CD4-positive, CD25-positive, alpha-beta regulatory T cell (primary cell): ENCODE results near the gene NEMP1. TPM values are rescaled to one million over a fixed set of nuclear protein-coding genes. Genes with fewer than 3 reads are reported as not detected.
"Not testable (repeated sequence)": the region's sequence is repeated elsewhere in the genome, so short reads cannot be mapped to it uniquely, and the experiment has no call there.

Source experiments
- ATAC-seq, 2 donors: fragments of 150-1000 bp; cut with Tn5 transposase; one replicate each; pipeline ENCODE4 v1.10.0; 2021; ENCODE audit warnings: low read depth in 2 of 2, moderate number of reproducible peaks in 2 of 2, moderate library complexity in 1 of 2
- DNase-seq, 3 donors: peaks; one replicate each; pipeline versions ENCODE4 v3.0.0 to v3.0.0-alpha.2; 2012 to 2022; ENCODE audit warnings: mixed read lengths in 1 of 3
- H3K27ac ChIP-seq: one replicate; pipeline ENCODE4 v1.7.0; 2013; ENCODE audit warnings: mild to moderate bottlenecking, low read length; ENCODE audit not compliant: insufficient read depth, poor library complexity, severe bottlenecking
- H3K27me3 ChIP-seq: one replicate; pipeline ENCODE4 v1.7.0; 2013; ENCODE audit warnings: low read length; ENCODE audit not compliant: control insufficient read depth, insufficient read depth
- H3K36me3 ChIP-seq: one replicate; pipeline ENCODE4 v1.7.0; 2013; ENCODE audit warnings: mild to moderate bottlenecking, low read length, moderate library complexity; ENCODE audit not compliant: control insufficient read depth, insufficient read depth
- H3K4me1 ChIP-seq: 2 replicates; pipeline ENCODE4 v1.7.0; 2013; ENCODE audit warnings: mild to moderate bottlenecking, low read length; ENCODE audit not compliant: insufficient read depth, control insufficient read depth, poor library complexity, severe bottlenecking
- H3K4me3 ChIP-seq: one replicate; pipeline ENCODE4 v1.7.0; 2013; ENCODE audit warnings: low read depth, mild to moderate bottlenecking, low read length, moderate library complexity
- H3K9me3 ChIP-seq, 2 experiments: 1 replicate in 1 of 2; 2 replicates in 1 of 2; pipeline ENCODE4 v1.7.0; 2013; ENCODE audit warnings: low read length in 2 of 2, mild to moderate bottlenecking in 1 of 2, moderate library complexity in 1 of 2; ENCODE audit not compliant: control insufficient read depth in 2 of 2
- H3K27ac Mint-ChIP-seq, 3 donors: one replicate each; pipeline ENCODE4 v1.8.0; 2020 to 2022; ENCODE audit warnings: mild to moderate bottlenecking in 3 of 3, mixed read lengths in 3 of 3, moderate library complexity in 2 of 3
- H3K27me3 Mint-ChIP-seq: one replicate; pipeline ENCODE4 v1.8.0; 2022; ENCODE audit warnings: mild to moderate bottlenecking, mixed read lengths
- H3K36me3 Mint-ChIP-seq: one replicate; pipeline ENCODE4 v1.8.0; 2020; ENCODE audit warnings: mixed read lengths
- H3K4me1 Mint-ChIP-seq, 4 donors: one replicate each; pipeline ENCODE4 v1.8.0; 2020 to 2022; ENCODE audit warnings: mixed read lengths in 4 of 4, mild to moderate bottlenecking in 1 of 4
- H3K4me3 Mint-ChIP-seq, 4 donors: one replicate each; pipeline ENCODE4 v1.8.0; 2020 to 2022; ENCODE audit warnings: mild to moderate bottlenecking in 4 of 4, mixed read lengths in 4 of 4, moderate library complexity in 3 of 4
- H3K9me3 Mint-ChIP-seq, 7 donors: one replicate each; pipeline ENCODE4 v1.8.0; 2020 to 2022; ENCODE audit warnings: mixed read lengths in 7 of 7, mild to moderate bottlenecking in 3 of 7, moderate library complexity in 2 of 7
- polyA plus RNA-seq, 4 donors: library from polyadenylated mRNA; unstranded; fragments of 300-500 nt; fragmentation: Illumina TruSeq; gene quantifications; one replicate each; pipeline ENCODE4 v1.2.3, GENCODE V29; 2021
- total RNA-seq: library from RNA; stranded (reverse); gene quantifications from one replicate; pipeline ENCODE4 v1.2.3, GENCODE V29; 2022

Gene NEMP1
- total and polyA plus RNA-seq, 5 donors from 2014 or later, result 3.1 to 14.7 (median 5.4) TPM

DNA sequence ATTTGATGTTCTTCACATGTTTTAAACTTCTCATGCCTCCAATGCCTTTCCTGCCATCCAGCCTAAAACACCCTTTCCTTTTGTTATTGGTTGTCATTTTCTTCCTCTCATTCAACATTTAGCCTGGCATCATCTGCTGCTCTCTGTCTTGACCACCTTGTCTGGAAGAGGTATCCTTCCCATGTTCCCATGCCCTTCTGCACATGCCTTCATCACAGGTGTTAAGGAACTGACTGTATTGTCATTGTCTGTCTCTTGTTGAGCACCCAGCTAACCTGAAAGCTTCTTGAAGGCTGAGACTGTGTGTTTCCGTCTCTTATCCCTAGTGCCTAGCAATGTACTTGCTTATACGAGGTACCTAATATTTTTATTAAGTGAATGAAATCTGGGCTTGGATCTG is 45.2 kb upstream of the NEMP1 start:
- H3K4me1 ChIP-seq, result peaks cover 18% of the 10 kb centered on the region
- no peak for DNase-seq
- Mint-ChIP-seq H3K27me3 (peaks cover 28% of the 10 kb centered on the region), H3K36me3 (peaks cover 2% of the 10 kb centered on the region), H3K27ac (no peak overlapping the region), H3K4me1 (peaks cover 4 to 18% (median 10%) of the 10 kb centered on the region in 4 donors), H3K4me3 (peak overlapping the region in 1 of 4 donors; percentile 36), H3K9me3 (peaks cover 0 to 3% (median 0%) of the 10 kb centered on the region in 7 donors)
- ATAC-seq, result no peak
- H3K4me3 ChIP-seq, result no peak overlapping the region
- H3K9me3 ChIP-seq, result peaks cover 0 to 3% of the 10 kb centered on the region in 2 experiments
- no peaks in the 10 kb centered on the region for H3K36me3 ChIP-seq
- no peak overlapping the region for H3K27ac ChIP-seq
- H3K27me3 ChIP-seq, result peaks cover 7% of the 10 kb centered on the region

- not testable (repeated sequence) for H3K27ac ChIP-seq, H3K9me3 Mint-ChIP-seq, H3K4me1 ChIP-seq, H3K9me3 ChIP-seq, H3K27ac Mint-ChIP-seq, H3K4me3 ChIP-seq, ATAC-seq, H3K4me3 Mint-ChIP-seq, H3K36me3 ChIP-seq, H3K36me3 Mint-ChIP-seq, H3K27me3 ChIP-seq, DNase-seq, H3K4me1 Mint-ChIP-seq
- H3K27me3 Mint-ChIP-seq, result peaks cover 22% of the 10 kb centered on the region
Observed at GRCh38 chr12:57120718-57121117, 42.1 kb upstream of the NEMP1 start.

GRCh38 chr12:57119294-57120085 is 40.9 kb upstream of the NEMP1 start:
- Histone ChIP-seq H3K36me3 (no peaks in the 10 kb centered on the region), H3K27me3 (no peaks in the 10 kb centered on the region), H3K27ac (no peak overlapping the region), H3K4me3 (no peak overlapping the region), H3K4me1 (no peaks in the 10 kb centered on the region), H3K9me3 (peaks cover 0 to 3% of the 10 kb centered on the region in 2 experiments)
- H3K4me3 Mint-ChIP-seq, result no peak overlapping the region
- peaks cover 12% of the 10 kb centered on the region for H3K27me3 Mint-ChIP-seq
- H3K36me3 Mint-ChIP-seq, result peaks cover 2% of the 10 kb centered on the region
- no peak overlapping the region for H3K27ac Mint-ChIP-seq
- ATAC-seq (no peak), DNase-seq (no peak)
- H3K9me3 Mint-ChIP-seq, result peaks cover 0 to 3% (median 0%) of the 10 kb centered on the region in 7 donors
- H3K4me1 Mint-ChIP-seq, result peaks cover 4 to 5% (median 4%) of the 10 kb centered on the region in 4 donors

DNA sequence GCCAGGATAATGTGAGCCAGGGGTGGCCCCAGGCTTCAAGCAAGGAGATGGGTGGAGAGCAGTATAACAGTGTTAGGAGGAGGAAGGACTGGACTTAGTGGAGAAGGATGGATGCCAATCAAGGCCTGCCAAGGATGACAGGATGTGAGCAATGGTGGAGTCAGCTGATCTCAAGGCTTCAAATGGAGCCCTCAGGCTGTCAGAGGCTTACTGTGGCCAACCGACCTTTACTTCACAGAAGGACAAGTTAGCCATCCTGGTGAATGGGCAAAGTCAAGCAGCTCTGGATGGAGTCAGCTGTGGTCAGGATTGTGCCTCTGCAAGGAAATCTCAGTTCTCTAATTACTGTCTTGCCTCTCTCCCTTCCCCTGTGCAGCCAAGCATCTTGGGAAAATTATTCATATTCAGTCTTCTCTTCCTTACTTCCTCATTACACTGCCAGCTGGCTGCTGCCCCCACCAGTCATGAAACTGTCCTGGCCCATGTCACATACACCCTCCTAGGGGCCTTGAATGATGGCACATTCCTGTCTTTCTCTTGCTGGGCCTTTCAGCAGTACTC is 40.2 kb upstream of the NEMP1 start:
- H3K36me3 Mint-ChIP-seq, result peaks cover 2% of the 10 kb centered on the region
- peaks cover 5% of the 10 kb centered on the region for H3K27me3 Mint-ChIP-seq
- Histone ChIP-seq H3K27ac (no peak overlapping the region), H3K9me3 (peaks cover 0 to 2% of the 10 kb centered on the region in 2 experiments), H3K4me1 (no peaks in the 10 kb centered on the region), H3K36me3 (no peaks in the 10 kb centered on the region), H3K27me3 (no peaks in the 10 kb centered on the region), H3K4me3 (no peak overlapping the region)
- H3K27ac Mint-ChIP-seq, result no peak overlapping the region
- ATAC-seq (peak in 1 of 2 donors; percentile 45), DNase-seq (no peak)
- no peak overlapping the region for H3K4me3 Mint-ChIP-seq
- peaks cover 0 to 3% (median 0%) of the 10 kb centered on the region in 7 donors for H3K9me3 Mint-ChIP-seq
- no peaks in the 10 kb centered on the region for H3K4me1 Mint-ChIP-seq

DNA sequence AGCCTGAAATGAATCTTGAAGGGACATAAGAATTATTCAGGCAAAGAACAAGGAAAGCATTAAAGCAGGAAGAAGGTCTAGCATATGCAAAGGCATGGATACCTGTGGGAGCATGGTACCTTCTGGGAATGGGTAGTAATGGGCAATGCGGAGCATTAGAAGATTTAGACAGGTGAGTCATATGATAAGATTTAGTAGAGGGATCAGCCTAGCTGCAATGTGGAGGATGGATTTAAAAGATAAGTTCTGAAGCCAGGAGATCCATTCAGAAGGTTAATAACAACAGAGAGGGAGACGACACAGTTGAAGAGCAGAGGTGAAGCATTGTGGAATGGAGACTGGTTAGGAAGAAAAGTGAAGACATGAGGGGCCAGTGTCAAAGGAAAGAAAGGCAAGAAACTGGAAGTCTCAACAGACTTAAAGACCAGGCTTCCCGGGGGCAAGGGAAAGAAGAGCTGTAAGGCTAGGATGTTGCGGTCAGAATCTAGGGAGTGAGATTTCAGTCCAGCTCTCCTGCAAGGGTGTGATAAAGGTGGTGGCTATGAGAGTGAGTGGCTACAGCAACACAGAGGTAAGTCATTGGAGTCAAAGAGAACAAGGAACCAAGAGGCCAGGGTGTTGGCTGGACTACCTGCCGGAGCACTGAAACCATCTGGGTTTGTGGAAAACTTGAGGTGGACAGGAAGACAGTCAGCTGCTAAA is 38.1 kb upstream of the NEMP1 start:
- H3K27me3 Mint-ChIP-seq, result peaks cover 11% of the 10 kb centered on the region
- H3K27ac Mint-ChIP-seq, result peak overlapping the region in 1 of 3 donors; percentile 0
- Histone ChIP-seq H3K4me3 (no peak overlapping the region), H3K36me3 (no peaks in the 10 kb centered on the region), H3K4me1 (peaks cover 9% of the 10 kb centered on the region), H3K9me3 (no peaks in the 10 kb centered on the region), H3K27me3 (no peaks in the 10 kb centered on the region), H3K27ac (no peak overlapping the region)
- DNase-seq, result no peak
- H3K36me3 Mint-ChIP-seq, result peaks cover 2% of the 10 kb centered on the region
- peaks cover 0 to 3% (median 0%) of the 10 kb centered on the region in 7 donors for H3K9me3 Mint-ChIP-seq
- H3K4me3 Mint-ChIP-seq, result peak overlapping the region in 1 of 4 donors; percentile 10
- H3K4me1 Mint-ChIP-seq, result peaks cover 0 to 15% (median 9%) of the 10 kb centered on the region in 4 donors
- ATAC-seq, result no peak

DNA sequence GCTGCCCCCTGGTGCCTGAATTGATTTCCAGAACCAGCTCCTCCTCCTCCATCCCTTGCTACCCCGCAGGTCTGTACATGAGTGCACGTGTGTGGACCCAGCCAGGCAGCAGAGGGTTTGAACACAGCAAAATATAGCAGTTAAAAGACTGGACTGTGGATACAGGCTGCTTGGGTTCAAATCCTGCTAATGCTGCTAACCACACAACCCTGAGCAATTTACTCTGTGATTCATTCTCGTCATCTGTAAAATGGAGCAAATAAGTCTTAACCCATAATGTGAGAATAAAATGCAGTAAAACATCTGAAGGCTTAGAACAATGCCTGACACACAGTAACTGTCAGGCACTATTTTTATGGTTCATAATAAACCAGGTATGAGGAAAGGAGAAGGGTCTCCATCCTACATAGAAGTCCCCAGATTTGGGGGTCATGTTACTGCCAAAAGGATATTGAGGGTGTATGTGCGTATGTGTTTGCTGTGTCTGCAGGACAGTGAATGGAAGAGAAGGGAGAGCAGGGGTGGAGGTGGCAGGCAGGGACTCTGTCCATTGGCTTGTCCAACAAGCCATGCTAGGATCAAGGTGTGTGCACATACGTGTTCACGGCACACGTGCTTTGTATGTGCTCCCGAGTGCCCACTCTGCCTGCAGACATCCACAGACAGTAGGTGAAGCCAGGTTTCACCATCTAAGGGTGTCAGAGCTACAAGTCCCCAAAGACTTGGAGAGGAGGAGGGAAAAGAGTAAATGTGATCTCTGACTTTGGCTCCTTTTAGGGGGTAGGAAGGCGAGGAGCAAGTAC is 34.1 kb upstream of the NEMP1 start:
- peaks cover 0 to 42% (median 30%) of the 10 kb centered on the region in 4 donors for H3K4me1 Mint-ChIP-seq
- H3K27ac Mint-ChIP-seq, result peak overlapping the region; percentile 62 to 99 (median 98)
- peaks cover 46% of the 10 kb centered on the region for H3K4me1 ChIP-seq
- H3K36me3 ChIP-seq, result peaks cover 9% of the 10 kb centered on the region
- peak overlapping the region; percentile 98 for H3K27ac ChIP-seq
- peaks cover 7% of the 10 kb centered on the region for H3K36me3 Mint-ChIP-seq
- peaks cover 19% of the 10 kb centered on the region for H3K27me3 Mint-ChIP-seq
- peaks cover 0 to 5% (median 0%) of the 10 kb centered on the region in 7 donors for H3K9me3 Mint-ChIP-seq
- H3K9me3 ChIP-seq, result no peaks in the 10 kb centered on the region
- ATAC-seq (no peak), DNase-seq (no peak)
- peak overlapping the region; percentile 91 to 100 (median 97) for H3K4me3 Mint-ChIP-seq
- no peaks in the 10 kb centered on the region for H3K27me3 ChIP-seq
- peak overlapping the region; percentile 88 for H3K4me3 ChIP-seq
